ENCODE results near the gene CHST15.

DNA sequence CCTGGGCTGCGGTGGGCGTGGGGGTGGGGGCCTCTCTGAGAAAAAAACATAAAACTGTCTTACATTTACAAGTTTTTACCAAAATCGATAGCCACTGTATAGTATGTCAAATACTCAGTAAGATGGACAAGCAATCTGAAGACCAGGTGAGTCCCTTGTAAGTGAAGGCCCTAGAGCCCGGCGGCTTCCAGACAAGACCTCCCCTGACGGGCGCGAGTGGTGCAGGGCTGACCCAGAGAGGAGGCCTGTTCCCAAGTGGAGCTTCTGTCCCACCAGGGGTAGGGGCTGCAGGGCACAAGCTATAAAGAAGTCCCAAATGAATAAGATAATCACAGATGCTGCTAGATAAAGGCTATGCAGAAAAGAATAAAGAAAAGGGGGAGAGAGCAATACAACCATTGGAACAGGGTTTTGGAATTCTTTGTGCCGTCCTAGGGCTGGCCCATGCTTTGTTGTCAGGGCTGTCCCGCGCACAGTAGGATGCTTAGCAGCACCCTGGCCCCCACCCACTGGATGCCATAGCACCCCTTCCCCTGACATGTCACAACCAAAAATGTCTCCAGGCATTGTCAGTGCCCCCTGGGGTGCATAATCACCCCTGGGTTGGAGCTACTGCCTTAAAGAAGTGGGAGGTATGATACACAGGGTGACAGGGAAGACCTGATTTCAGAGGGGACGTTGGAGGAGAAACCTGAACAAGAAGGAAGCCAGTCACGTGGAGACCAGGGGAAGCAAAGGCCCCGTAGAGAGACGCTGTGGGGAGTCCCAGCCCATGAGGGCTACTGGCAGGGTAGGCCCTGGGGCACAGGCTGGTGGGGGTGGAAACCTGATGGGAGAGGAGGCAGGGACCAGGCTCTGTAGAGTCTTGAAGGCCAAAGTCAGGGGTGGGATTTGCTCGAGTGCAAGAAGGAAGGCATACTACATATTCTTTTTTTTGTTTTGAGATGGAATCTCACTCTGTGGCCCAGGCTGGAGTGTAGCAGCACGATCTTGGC, 43.1 kb downstream of the CHST15 start:
- TF ChIP-seq CTCF (conservative IDR thresholded peaks at IDR 0.05; ENCODE audit: low read length), result no peak
- no peak for TF ChIP-seq EZH2phosphoT487 (IDR thresholded peaks at IDR 0.05; ENCODE audit: borderline replicate concordance)

Data from Loucy (cell line).